Activated CD8-positive, alpha-beta memory T cell treated with anti-CD3 and anti-CD28 coated beads for 24 hours (primary cell): ENCODE data around the gene SFSWAP.
"Not testable (repeated sequence)": the region's sequence is repeated elsewhere in the genome, so short reads cannot be mapped to it uniquely, and the experiment has no call there.

Experiments
- DNase-seq: peaks from one replicate; pipeline ENCODE4 v3.0.0-alpha.2; 2020

SFSWAP gene

DNA sequence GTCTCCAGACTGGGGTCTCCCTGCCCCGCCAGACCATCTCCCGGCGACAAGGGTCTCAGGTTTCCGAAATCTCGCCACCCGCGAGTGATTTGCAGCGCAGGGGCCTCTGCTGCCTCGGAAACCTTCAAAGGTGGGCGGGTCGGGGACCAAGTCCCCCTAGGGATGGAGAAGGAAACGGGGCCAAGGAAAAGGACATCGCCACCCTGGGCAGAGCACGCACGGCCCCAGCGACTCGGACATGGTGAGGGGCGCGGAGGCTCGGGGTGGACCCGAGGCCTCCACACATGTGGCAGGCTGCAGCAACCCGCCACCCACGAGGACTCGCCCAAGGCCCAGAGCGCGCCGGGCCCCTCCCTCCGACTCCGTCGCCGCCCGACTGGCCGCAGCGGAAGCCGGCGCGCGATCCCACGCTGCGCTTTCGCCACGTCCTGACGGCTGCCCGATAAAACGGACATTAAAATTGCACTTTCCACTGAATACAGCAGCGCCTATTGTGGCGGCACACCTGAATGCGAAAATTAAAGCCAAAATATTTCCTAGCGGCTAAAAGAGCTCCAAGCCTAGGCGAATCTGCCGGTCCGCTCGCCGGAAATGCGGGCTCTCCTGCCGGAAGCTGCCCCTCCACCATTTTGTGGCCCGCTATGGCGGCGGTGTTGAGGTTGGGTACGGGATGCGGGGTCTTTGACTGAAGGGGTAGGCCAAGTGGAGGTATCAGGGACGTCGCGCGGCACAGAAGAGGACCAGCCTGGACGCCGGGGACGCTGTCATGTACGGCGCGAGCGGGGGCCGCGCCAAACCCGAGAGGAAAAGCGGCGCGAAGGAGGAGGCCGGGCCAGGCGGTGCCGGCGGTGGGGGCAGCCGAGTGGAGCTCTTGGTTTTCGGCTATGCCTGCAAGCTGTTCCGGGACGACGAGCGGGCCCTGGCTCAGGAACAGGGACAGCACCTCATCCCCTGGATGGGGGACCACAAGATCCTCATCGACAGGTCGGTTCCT lies at the start of gene SFSWAP:
Gene SFSWAP (plus strand): TSS at position 627 of the 994 bp plus-strand sequence. CDS start 140 bp downstream, at position 767.
- DNase-seq: peak; percentile 92

DNA sequence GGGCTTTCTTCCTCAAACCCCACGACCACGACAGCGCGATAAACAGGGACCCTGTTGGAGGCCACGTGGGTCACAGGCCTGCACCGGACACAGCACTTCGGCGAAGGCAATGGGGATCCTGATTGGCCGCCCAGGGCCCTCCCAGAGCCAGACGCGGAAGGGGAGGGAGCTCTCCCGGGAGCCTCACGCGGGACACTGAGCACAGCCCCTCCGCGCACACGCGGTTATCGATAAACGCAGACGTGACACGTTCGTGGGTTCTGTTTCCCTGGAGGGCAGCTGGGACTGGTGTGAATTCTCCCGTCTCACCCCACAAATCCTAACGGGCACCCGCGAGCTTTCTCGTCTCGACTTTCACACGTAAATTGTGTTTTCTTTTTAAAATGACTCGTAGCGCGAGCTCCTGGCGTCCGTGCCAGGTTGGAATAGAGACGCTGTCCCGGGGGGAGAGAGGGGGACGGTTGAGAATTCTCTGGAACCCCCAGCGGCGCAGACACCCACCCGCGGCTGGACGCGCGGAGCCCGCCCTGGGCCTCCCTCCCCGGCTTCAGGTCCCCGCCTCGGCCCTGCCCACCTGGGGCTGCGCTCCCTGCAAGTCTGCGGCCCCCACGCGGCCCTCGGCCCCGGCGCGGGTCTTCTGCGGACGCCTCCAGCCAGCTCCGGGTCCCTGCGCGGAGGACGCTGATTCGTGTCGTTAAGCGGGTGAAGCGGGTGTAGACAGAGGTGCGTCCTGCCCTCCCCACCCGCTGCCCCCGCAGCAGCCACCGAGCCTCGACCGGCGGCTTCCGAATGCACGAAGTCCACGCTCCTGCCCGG lies 49.5 kb upstream of the SFSWAP start:
- not testable (repeated sequence) for DNase-seq

DNA sequence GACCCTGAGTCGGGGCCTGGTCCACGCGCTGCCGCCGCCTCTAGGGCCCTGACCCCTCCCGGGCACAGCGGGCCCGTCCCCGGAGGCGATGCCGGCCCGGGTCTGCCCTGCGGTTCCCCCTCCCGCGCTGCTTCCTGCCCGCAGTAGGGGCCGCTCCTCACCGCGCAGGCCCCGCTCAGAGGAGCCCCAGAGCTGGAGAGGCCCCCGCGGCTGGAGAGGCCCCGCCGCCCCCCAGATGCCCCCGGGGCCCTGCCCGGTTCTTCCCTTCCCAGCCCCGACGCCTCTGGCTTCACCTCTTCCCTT lies 49.0 kb upstream of the SFSWAP start:
- DNase-seq: not testable (repeated sequence)

DNA sequence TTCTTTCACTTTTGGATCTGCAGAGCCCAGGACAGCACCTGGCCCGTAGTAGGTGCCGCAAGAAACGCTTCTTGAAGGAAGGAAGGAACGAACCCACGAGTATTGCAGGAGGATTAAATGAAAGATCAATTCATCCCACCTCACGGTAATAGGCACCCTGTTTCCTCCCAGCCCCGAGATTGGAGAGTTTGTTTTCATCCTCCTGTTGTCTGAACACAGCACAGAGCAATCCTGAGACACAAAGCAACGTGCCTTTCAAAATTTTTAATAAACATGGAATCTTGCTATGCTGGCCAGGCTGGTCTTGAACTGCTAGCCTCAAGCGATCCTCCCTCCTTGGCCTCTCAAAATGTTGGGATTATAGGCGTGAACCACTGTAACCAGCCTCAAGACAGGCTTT lies 48.5 kb upstream of the SFSWAP start:
- not testable (repeated sequence) for DNase-seq

DNA sequence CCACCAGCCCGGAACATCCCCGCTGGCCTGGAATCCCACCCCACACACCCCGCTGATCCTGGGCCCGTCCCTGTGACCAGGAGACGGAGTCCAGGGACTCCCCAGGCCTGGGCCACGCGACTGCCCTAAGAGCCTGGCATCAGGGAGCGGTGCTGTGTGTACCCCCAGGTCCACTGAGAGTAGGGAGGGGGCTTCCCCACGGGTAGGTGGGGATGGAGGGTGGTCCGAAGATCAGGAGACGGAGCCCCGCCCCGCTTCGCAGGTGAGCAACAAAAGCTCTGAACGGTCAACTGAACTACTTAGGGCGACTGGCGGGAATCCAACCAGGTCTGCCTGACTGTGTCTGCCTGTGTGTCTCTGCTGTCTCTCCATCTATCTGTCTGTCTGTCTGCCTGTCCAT lies 45.2 kb upstream of the SFSWAP start:
- not testable (repeated sequence) for DNase-seq

DNA sequence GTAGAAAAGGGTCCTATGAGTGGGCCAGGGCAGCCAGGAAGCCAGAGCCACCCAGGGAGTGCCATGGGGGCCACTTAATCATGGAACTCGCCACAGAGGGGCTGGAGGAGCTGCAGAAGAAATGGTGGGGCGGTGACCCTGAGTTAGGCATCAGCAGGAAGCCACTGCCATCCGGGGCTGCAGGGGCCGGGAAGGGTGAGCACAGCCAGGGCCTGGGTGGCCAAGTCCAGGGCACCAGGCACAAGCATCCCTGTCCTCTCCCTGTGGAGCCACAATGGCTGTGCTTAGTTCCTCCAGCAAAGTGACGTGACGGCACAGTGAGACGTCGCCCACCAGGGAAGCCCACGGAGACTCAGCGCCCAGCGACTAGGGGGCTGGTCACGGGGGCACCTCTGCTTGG lies 44.4 kb upstream of the SFSWAP start:
- not testable (repeated sequence) for DNase-seq

DNA sequence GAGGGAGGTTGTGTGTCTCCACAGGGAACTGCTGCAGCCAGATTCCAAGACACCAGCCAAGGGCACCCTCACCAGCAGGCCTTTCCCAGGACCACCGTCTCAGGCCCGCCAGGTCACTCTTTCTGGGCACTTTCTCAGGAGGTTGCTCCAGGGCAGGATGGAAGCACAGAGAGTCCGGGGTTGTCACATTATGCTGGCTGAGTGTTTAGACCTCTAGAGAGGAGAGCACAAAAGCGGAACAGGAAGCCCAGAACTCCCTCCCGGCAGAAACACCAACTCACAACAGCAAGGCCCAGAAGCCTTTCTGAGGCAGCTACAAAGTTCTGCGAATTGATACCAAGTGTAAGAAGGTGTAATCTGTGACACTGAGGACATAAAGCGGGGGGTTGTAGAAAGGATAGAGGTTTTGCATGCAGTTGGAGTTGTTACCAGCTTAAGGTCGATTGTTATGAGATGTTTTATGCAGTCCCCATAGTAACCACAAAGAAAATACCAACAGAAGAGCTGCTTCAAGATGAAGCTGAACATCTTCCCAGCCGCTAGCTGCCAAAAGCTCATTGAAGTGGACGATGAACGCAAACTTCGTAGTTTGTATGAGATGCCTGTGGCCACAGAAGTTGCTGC lies 43.8 kb upstream of the SFSWAP start:
- DNase-seq: not testable (repeated sequence)

DNA sequence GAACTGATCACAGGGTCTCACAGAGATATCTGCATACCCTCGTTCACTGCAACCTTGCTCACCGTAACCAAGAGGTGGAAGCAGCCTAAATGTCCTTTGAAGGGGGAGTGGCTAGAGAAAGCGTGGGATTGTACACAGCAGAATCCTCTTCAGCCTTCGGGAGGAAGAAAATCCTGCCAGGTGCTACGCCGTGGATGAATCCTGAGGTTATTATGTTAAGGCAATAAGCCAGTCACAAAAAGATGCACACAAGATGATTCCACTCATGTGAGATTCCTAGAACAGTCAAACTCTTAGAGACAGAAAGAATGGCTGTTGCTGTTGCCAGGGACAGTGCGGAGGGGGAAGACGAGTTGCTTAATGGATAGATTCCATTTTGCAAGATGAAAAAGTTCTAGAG lies 39.6 kb upstream of the SFSWAP start:
- DNase-seq: no peak

DNA sequence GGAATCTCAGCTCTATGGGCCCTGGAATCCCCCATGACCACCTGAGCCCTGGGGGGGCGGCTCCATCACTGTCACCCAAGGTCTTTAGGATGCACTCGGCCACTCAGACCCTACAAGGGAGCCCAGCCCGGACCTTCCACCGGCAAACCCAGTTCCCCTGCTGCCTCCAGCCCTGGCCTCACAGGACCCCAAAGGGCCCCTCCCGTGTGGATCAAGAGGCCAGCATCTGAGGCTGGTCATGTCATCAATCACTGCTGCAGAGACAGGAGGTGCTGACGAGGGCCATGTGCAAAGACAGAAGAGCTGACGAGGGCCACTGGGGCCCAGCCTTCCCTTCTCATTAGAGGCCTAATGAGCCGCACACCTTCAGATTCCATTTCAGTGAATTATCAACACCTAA lies 39.0 kb upstream of the SFSWAP start:
- no peak for DNase-seq

DNA sequence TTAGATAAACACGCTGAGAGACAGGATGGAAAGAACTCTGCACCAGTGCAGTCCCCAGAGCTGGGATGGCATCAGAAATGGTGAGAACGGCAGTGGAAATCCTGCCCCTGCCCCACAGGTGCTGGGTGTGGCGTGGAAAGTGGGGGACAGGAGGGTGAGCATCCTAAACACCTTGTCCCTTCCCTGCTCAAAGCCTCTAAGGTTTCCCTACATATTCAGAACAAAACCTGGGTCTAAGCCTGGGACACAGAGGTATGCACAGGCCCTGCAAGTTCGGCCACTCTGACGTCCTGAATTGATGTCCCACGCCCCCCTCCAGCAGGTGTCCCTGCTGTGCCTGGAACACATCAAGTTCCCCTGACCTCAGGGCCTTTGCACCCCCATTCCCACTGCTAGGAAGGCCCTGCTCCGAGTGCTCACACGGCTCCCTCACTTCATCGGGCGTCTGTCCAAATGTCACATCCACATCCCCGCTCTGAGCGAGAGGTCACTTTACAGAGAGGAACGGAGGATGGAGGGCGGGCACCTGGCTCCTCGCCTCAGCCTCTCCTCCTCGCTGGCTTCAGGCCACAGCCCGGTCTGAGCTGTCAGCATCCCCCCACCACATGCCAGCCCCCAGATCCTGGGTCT lies 38.5 kb upstream of the SFSWAP start:
- no peak for DNase-seq

DNA sequence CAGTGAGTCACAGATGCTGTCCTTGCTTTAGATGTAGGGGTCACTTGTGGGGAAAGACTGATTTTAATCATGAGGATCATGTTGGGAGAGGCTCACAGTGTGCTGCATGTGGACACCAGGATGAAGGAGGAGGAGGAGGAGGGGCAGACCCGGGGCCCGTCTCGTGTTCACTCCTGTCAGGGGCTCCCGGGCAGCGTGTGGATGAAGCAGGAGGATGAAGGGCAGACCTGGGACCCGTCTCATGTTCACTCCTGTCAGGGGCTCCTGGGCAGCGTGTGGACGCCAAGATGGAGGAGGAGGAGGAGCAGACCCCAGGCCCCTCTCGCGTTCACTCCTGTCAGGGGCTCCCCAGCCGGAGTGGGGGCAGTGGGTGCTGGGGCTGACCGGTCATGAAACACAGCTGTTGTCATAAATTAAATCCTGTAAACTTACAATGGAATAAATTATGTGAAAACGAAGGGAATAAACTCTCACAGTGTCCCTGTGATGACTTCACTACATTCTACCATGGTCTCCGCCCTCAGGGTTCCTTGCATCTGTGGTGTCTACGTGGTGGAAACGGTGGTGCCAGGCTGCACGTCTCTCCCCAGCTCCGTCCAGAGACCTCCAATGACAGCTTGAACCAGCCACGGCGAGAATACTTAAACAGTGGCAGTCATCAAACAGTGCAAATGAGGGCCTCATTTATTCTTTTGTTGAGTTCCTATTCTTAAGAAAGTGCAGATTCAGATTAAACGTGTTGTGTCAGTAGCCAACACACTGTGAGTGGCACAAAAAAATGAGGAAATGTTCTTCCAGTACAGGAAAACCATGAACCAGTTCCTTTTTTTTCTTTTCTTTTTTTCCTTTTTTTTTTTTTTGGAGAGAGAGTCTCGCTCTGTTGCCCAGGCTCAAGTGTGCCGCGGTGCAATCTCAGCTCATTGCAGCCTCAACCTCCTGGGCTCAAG lies 37.7 kb upstream of the SFSWAP start:
- peak; percentile 43 for DNase-seq

DNA sequence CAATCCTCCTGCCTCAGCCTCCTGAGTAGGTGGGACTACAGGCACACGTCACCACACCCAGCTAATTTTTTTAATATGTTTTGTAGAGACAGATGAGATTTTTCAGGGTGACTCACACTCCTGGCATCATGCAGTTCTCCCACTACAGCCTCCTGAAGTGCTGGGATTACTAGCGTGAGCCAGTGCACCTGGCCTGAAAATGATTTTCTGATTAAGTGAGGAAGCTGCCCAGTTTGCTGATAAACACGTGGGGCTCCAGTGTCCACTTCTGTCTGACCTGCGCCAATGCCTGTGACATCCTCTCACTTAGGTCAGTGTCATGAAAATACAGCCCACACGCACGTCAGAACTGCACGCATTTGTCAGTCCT lies 37.0 kb upstream of the SFSWAP start:
- DNase-seq: no peak

DNA sequence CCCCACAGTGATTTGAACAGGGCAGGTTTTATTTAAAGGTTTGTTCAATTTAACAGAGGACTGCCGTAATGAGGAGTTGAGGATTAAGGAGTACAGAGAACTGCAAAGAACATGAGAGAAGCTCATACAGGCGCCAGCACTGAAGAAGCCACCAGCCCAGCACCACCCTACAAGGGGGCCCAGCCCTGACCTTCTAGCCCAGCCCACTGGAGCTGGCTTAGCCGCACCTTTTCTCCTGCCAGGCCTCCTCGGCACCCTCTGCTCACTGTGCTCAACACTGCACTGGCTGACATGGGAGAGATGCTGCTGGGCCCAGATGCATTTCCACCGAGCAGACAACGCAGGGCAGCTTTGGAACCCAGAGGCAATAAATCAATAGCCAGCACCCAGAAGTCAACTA lies 36.5 kb upstream of the SFSWAP start:
- DNase-seq: no peak

DNA sequence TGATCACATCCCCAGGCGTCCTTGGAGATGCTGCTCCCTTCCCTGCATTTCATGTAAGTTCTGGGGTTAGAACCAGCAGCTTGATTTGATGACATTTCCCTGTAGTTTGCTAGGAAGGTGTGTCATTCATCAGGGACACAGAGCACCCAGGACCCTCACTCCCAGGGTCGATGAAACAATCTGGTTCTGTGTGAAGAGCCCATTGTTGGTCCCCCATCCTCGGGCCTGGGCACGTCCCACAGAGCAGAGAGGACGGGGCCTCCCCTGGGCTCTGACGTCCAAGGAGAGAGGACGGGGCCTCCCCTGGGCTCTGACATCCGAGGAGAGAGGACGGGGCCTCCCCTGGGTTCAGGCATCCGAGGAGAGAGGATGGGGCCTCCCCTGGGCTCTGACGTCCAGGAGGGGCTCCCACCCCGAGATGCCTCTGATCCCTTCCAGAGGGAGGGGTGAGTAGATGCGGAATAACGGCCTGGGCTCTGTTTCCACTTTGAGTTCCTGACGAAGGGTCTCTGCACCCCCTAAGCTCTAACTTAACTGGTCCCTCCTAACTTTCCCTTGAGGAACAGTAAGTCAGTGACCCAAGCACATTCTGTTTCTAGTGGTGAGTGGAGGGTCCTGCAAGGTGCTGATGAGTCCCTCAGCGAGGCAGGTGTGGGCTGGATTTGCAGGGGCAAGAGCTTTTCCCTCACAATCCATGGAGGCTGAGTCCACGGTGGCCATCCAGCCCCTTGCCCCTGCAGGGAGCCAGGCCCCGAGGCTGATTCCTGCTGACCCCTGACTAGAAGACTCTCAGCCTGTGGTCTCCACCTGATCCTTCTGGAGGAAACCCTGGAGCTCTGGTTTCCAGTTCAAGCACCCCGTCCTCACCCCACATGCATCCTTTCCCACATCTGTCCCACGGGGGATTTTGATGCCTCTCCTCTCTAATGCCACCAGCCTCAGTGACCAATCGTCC lies 35.5 kb upstream of the SFSWAP start:
- DNase-seq: no peak

DNA sequence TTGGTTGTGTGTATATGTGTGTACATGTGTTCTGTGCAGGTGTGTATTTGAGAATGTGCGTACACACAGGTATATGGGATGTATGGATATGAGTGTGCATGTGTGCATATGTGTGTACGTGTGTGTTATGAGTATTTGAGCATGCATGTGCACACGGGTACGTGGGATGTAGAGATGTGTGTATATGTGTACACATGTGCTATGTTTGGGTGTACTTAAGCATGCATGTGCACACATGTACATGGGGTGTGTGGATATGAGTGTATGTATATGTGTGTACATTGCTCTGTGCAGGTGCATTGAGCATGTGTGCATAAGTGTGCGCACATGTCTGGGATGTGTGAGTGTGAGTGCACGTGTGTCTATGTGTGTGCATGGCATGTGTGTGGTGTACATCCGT lies 34.3 kb upstream of the SFSWAP start:
- DNase-seq: no peak

DNA sequence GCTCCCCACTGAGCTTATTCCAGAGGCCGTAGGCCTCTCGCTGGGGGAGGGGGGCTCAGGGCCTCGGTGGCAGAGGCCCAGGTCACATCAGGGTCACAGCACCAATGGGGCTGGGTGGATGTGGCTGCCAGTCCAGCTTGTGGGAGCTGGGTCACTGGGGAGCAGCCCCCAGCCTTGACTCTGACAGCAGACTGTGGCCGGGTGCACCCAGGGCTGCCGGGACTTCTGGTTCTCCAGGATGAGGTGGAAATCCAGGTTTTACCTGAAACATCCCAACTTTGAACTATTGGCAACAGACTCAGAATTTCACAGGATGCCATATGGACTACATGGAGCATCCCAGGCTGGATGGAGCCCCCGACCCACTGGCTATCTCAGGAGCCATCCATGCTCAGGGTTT lies 33.8 kb upstream of the SFSWAP start:
- not testable (repeated sequence) for DNase-seq

DNA sequence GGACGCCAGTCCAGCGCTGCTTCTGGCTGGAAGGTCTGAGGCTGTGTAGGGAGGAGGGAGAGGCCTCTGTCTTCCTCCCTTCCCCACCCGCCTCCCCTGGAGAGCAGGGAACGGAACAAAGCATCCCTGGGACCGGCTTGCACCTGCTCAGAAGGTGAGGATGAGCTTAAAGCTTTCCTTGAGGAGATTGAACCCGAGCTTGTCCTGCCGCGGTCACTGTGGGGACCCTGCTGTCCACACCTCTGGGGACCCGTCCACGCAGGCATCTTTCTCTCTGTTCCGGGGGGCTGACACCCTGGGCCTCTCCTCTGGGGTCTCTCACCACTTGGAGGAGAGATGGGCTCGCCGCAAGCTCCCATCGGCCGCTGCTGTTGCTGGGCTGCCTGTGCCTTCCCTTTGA lies 33.2 kb upstream of the SFSWAP start:
- DNase-seq: no peak

DNA sequence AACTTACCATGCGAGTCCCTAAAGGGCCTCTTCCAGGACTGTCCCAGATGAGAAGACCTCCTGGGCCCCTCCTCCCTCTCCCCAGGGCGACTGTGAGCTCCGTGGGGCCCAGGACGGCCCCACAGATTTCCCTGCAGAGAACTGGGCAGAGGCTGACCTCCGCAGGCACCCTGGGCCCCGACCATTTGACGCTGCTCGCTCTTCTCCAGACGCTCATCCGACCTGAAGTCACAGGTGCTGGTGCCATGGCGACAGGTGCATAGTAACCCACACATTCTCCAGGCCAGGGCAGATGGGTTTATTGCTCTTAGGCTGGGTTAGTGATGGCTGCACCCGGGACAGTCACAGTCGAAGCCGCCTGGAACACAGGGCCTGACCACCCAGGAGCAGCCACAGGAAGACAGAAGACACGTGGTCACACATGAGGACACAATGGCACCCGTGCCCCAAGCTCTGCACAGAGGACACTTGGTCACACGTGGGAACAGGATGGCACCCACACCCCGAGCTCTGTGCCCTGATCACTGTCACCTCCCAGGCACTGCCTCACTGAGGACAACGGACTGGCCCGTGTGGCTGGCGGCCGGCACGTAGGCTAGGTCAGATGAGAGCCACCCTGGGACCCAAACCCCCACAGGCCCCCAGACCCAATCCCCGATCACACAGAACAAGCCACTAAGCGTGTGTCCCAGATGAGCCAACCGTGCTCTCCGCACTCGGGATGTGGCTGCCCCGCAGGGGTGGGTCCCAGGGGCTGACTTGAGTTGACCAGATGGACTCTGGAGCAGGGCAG lies 32.3 kb upstream of the SFSWAP start:
- not testable (repeated sequence) for DNase-seq

DNA sequence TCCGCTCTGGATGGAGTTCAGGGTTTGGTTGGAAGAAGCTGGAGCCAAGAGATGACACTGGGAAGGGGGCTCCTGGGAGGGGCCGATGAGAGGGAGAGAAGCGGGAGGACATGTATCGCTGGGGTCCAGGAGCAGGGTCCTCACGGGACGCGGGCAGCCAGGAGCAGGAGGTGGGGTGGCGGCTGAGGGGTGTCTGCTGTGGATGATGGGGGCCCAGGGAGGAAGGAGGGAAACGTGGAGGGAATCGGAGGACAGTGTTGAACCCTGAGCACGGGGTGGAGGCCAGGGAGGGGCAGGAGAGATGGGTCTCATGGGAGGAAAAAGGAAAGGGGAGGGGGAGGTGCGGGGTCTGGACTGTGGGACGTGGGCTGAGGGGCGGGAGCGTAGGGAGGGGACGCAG lies 31.7 kb upstream of the SFSWAP start:
- not testable (repeated sequence) for DNase-seq

DNA sequence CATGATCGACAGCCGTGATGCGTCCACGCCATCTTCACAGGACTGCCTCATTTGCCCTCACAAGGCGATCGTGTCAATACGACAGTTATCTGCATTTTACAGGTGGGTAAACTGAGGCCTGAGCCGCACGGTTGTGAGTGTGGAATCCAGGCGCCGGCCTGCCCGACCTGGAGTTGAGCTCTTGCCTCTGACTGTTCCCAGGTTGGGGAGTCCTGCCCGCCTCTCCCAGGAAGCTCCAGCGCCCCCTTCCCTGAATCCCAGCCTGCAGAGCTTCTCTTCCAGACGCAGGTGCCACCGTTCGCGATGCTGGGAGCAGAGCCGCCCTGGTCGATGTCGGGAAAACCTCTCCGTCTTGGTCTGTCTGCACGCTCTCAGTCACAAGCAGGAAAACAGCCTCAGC lies 31.1 kb upstream of the SFSWAP start:
- DNase-seq: not testable (repeated sequence)
